GM21723 (cell line): Measurements from ENCODE around the gene LRP8.

Experiments
- ATAC-seq: cut with Tn5 transposase; IDR thresholded peaks from one replicate; pipeline ENCODE4 v1.9.1; 2021; ENCODE audit warnings: mild to moderate bottlenecking, moderate library complexity; ENCODE audit not compliant: unreplicated experiment

LRP8 gene

GRCh38 chr1:53308506-53308905 lies 19.4 kb downstream of the LRP8 start:
- ATAC-seq: no peak

GRCh38 chr1:53307037-53307436 lies 20.8 kb downstream of the LRP8 start:
- ATAC-seq: no peak

- no peak for ATAC-seq
Observed at GRCh38 chr1:53306168-53306567, 21.7 kb downstream of the LRP8 start.

DNA sequence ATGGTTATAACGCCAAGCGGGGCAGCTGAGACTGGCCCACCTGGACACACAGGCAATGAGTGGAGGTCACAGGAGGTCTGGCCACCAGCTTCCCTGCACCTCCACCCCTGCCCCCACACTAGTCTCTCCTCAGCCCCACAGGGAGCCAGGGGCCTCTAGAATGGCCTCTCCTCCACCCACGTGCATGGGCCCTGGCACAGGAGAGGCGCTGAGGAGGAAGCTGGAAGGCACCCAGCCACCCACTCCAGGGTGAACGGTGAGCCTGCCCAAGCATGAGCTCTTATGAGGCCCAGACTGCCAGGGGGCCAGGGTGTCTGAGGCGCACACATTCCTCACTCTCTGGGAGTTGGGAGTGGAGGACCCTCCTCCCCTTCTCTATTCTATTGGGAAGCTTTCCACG lies 22.2 kb downstream of the LRP8 start:
- no peak for ATAC-seq

DNA sequence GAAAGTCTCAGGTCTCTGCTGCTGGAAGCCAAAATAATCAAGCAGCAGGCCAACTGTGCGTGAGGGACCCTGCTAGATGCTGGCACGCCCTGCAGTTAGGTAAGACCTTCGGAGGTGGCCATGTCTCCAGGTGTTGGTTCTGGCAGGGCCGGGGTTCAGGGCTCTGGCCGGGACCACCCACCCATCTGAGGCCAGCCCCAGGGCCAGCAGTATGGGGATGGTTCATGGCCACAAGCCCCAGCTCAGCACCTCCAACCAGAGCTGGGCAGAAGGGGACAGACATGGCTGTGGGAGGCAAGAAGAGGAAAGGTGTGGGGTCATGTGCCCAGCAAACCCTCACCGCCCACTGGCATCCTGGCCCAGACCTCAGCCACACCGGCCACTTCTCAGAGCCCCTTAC lies 23.3 kb downstream of the LRP8 start:
- ATAC-seq: no peak

DNA sequence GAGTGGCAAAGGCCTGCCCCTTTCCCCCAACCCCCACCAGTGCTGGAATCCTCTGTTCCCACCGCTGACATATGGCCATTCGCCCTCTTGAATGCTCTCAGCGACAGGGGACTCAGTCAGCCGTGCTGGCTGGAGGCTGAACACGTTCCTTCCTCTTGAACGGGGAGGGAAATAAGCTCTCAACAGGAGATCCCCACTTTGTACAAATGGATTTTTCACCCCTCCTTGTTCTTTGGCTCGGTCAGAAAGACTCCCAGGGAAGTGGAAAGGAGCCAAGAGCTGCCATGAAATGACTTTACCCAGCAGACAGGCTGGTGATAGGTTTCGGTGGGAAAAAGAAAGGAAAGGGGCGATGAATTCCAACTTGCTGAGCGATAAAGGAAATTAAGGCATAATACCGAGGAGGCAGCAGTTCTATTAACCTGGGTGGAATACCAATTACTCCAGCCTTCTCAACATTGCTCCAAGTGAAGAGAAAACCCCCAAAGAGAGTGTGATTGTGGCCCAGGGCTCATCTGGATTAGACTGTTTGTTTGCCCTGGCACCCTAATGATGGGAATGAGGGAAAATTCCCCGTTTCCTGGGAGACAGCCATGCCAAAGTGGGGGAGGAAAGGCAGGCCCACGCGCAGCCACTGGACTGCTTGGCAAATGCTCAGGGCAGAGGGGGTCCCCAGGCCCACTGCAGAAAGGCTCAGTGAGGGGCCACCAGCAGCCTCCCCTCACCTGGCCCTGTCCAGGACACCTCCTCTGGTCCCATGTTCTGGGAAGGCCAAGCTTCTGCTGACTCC lies 23.9 kb downstream of the LRP8 start:
- no peak for ATAC-seq

DNA sequence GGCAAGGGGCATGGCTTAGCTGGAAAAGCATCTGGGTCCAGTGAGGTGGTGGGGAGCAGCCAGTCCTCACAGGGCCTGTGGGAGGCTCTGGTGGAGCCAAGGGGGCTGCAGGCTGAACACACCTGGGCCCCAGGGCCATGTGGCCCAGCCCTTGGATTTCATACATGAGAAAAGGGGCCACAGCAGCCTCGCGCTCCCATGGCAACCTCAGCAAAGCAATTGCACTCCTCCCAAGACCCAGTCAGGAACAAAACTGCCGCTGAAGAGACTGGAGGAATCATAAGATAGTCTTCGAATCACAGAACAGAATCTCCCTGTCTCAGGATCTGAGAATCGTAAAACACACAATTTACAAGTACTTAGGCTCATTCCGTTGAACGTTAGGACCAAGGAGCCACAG lies 24.6 kb downstream of the LRP8 start:
- ATAC-seq: no peak

GRCh38 chr1:53299233-53299632 lies 28.6 kb downstream of the LRP8 start:
- no peak for ATAC-seq

- ATAC-seq: no peak
Observed at GRCh38 chr1:53298045-53298637, 29.7 kb downstream of the LRP8 start.

GRCh38 chr1:53297195-53297594 lies 30.7 kb downstream of the LRP8 start:
- no peak for ATAC-seq

DNA sequence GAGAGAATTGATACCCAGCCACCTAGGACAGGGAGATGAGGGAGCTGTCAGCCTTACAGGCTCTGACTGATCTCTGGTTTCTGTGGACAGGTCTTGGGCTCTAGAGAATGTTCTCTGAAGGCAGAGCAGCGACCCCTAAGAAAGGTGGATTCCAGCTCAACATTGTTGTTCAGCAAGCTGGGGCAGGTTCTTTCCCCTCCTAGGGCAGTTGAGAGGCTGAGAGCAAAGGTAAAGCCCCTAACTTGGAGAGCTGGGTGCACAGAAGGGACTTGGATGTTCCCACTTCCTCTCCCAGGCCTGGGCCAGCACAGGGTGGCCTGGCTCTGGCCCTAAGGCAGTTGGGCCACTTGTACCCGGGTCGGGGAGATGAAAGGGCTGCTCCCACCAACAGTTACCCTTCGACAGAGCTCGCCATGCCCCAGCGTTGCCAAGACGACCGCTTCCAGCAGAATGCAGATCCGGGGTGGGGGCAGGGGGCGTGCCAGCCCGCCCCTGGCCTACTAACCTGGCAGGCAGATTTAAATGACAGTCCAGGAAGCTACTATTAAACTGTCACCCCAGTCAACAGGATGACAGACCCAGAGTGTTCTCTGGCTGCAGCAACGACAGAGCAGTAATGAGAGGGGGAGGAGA lies 31.6 kb downstream of the LRP8 start:
- ATAC-seq: no peak

- ATAC-seq: no peak
Observed at GRCh38 chr1:53295726-53296116, 32.1 kb downstream of the LRP8 start.

- ATAC-seq: no peak
Observed at GRCh38 chr1:53295295-53295694, 32.6 kb downstream of the LRP8 start.

- no peak for ATAC-seq
Observed at GRCh38 chr1:53294567-53294966, 33.3 kb downstream of the LRP8 start.

GRCh38 chr1:53294061-53294460 lies 33.8 kb downstream of the LRP8 start:
- no peak for ATAC-seq

DNA sequence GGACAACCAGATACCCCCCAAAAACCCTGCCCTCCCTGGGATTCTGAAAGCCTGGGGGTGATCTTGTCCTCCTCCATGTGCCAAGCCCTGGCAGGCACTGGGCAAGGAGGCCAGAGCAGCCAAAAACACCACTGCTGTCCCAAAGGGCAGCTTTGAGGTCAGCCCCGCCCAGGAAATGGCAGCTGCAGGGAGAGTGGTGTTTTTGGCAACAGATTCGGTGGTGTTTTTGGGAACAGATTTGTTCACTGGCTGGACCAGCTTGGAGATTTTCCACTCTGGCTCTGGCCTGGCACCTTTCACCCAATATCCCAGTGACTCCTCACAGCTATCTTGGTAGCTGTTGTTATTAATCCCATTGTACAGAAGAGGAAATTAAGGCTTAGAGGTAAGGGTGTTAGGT lies 34.7 kb downstream of the LRP8 start:
- ATAC-seq: peak; percentile 10

DNA sequence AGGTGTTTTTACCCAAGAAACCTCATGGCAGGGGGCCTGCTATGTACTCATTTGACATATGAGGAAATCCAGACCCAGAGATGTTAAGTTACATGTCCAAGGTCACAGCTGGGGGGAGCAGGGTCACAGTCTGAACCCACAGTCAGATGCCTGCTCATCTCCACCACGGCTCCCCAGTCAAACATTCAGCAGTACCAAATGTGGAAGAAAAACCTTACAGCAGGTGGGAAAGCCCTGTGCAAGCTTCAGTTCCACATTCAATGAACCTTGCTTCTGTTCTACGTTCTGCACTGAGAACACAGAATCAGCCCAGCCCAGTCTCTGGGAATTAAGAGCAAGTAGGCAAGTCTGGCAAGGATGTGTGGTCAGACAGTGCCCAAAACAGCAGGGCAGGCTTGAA lies 35.2 kb downstream of the LRP8 start:
- peak; percentile 50 for ATAC-seq

DNA sequence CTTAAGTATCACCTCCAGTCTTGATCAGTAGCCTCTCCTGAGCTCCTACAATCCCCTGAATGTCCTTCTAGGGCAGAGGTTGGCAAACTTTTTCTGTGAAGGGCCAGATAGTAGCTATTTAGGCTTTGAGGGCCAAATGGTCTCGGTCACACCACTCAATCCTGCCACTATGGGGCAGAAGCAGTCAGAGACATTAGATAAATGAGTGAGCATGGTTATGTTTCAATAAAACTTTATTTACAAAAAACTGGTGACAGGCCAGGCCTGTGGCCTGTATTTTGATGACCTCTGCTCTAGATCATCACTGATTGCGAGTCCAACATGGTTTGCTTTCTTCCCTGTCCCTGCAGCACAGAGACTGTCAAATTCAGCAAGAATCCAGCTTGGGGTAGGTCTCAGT lies 36.3 kb downstream of the LRP8 start:
- no peak for ATAC-seq

GRCh38 chr1:53288790-53289429 lies 39.0 kb downstream of the LRP8 start:
- ATAC-seq: no peak

- ATAC-seq: no peak
Observed at GRCh38 chr1:53288002-53288789, 39.7 kb downstream of the LRP8 start.

DNA sequence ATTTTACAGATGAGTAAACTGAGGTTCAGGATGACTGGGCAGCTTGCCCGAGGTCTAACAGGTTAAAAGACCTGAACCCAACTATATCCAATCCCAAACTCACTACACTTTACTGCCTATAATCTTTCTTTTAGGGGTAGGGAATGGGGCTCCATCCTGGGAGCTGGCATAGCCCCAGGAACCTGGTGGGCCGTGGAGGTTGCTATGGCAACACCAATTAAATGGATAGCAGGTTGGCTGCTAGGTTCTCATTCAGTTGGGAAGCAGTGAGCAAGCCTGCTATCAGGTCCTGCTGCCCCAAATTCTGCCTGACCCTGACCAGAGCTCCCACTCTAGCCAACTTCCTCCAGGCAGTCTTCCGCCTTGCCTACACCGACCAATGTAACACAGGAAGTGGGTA lies 40.9 kb downstream of the LRP8 start:
- no peak for ATAC-seq
